K562 (cell line): Measurements from ENCODE around the gene TMEM184A. TPM values are rescaled to one million over a fixed set of nuclear protein-coding genes. Genes with fewer than 3 reads are reported as not detected.

Source experiments
- ATAC-seq: fragments of 200-7000 bp; cut with Tn5 transposase; 3 replicates; pipeline ENCODE4 v1.9.1; 2020; ENCODE audit warnings: moderate library complexity
- BruUV-seq: library from RNA; stranded (reverse); fragments of 400-500 nt; replicated peaks from 2 replicates; lab custom pipeline; 2021; lab: Mats Ljungman, UMichigan
- CTCF ChIA-PET: fragments of 300-600 bp; formaldehyde crosslinking; extraction: SDS; loops from one replicate; lab custom pipeline; 2021; ENCODE audit warnings: low intra/inter-chr PET ratio; lab: Yijun Ruan, JAX
- POLR2A ChIA-PET: fragments of 300-600, 350-650 bp; sonication (Branson Sonifier 250); formaldehyde crosslinking; extraction: SDS; loops from one replicate; lab custom pipeline; 2021; ENCODE audit warnings: antibody characterized with exemption, inconsistent platforms; lab: Yijun Ruan, JAX
- DNase-seq, 4 experiments: peaks; one replicate each; pipeline versions ENCODE4 v3.0.0 to v3.0.0-alpha.2; 2011 to 2018; ENCODE audit warnings: low spot score in 3 of 4, mixed read lengths in 3 of 4; ENCODE audit errors: extremely low read depth in 1 of 4
- FAIRE-seq: peaks from 2 replicates; lab custom pipeline; 2011; peaks lifted over from hg19 to GRCh38; lab: Jason Lieb, UNC
- H2AFZ ChIP-seq: 2 replicates; pipeline ENCODE4 v1.6.0; 2011; ENCODE audit warnings: low read depth, low read length, control low read depth, inconsistent platforms
- H3K27ac ChIP-seq: fragments of 200-600 bp; 3 replicates; pipeline ENCODE4 v1.8.0; 2011; ENCODE audit warnings: low read depth, mild to moderate bottlenecking, control low read depth, inconsistent platforms, low read length, moderate library complexity, mixed read lengths; ENCODE audit errors: extremely low read depth
- H3K27me3 ChIP-seq, 2 experiments: fragments of 300-600 bp in 1 of 2; 2 replicates in 1 of 2; 3 replicates in 1 of 2; pipeline versions ENCODE4 v1.6.0 to v1.8.0; 2011; ENCODE audit warnings: inconsistent platforms in 2 of 2, low read length in 2 of 2, mild to moderate bottlenecking in 1 of 2, mixed read lengths in 1 of 2, moderate library complexity in 1 of 2; ENCODE audit not compliant: control insufficient read depth in 2 of 2, insufficient read depth in 2 of 2
- H3K36me3 ChIP-seq: fragments of 300-600 bp; 3 replicates; pipeline ENCODE4 v1.8.0; 2011; ENCODE audit warnings: mild to moderate bottlenecking, low read length, inconsistent platforms; ENCODE audit not compliant: control insufficient read depth, insufficient read depth
- H3K4me1 ChIP-seq, 2 experiments: fragments of 200-600 bp in 1 of 2; replicated peaks in 1 of 2; 2 replicates in 1 of 2; 3 replicates in 1 of 2; pipeline versions ENCODE4 v1.5.1 to v1.8.0; 2011; ENCODE audit warnings: inconsistent platforms in 2 of 2, low read length in 2 of 2, mild to moderate bottlenecking in 1 of 2, mixed read lengths in 1 of 2, moderate library complexity in 1 of 2; ENCODE audit not compliant: control insufficient read depth in 2 of 2, insufficient read depth in 2 of 2
- H3K4me2 ChIP-seq: 2 replicates; pipeline ENCODE4 v1.6.1; 2011; ENCODE audit warnings: low read length, control low read depth, inconsistent platforms, mixed read lengths; ENCODE audit not compliant: insufficient read depth
- H3K4me3 ChIP-seq: fragments of 200-600 bp; sonication (generic), shearing (Covaris generic); 2 replicates; pipeline ENCODE4 v1.5.1; 2016; ENCODE audit warnings: control low read depth, inconsistent platforms
- H3K79me2 ChIP-seq: fragments of 200-600 bp; 3 replicates; pipeline ENCODE4 v1.8.0; 2011; ENCODE audit warnings: low read length, inconsistent platforms; ENCODE audit not compliant: control insufficient read depth, insufficient read depth
- H3K9ac ChIP-seq, 2 experiments: 2 replicates each; pipeline versions ENCODE4 v1.6.0 to v1.6.1; 2011; ENCODE audit warnings: low read depth in 2 of 2, low read length in 2 of 2, control low read depth in 1 of 2, inconsistent platforms in 1 of 2, mild to moderate bottlenecking in 1 of 2, mixed read lengths in 1 of 2; ENCODE audit not compliant: insufficient read depth in 1 of 2
- H3K9me1 ChIP-seq: one replicate; pipeline ENCODE4 v1.6.0; 2011; ENCODE audit warnings: inconsistent platforms, mild to moderate bottlenecking, low read length, moderate library complexity; ENCODE audit not compliant: control insufficient read depth, insufficient read depth
- H3K9me3 ChIP-seq: replicated peaks from 2 replicates; pipeline ENCODE4 v1.5.1; 2011; ENCODE audit warnings: low read depth, low read length, inconsistent platforms; ENCODE audit not compliant: control insufficient read depth, insufficient read depth
- H4K20me1 ChIP-seq: replicated peaks from 2 replicates; pipeline ENCODE4 v1.6.1; 2011; ENCODE audit warnings: low read length, inconsistent platforms, mixed read lengths; ENCODE audit not compliant: control insufficient read depth, insufficient read depth
- CBX5 ChIP-seq: IDR thresholded peaks from 2 replicates; pipeline ENCODE4 v1.6.1; 2014; ENCODE audit warnings: low read depth, borderline replicate concordance
- KDM1A ChIP-seq, 2 experiments: fragments of 450-650 bp; IDR thresholded peaks; 2 replicates each; pipeline ENCODE4 v1.6.1; 2016; ENCODE audit warnings: mild to moderate bottlenecking in 2 of 2
- MAX ChIP-seq: sonication (generic); formaldehyde crosslinking; IDR thresholded peaks from 2 replicates; pipeline ENCODE4 v1.9.0; 2022; ENCODE audit warnings: mild to moderate bottlenecking, missing genetic modification reagents
- ZNF57 ChIP-seq: fragments of 450-650 bp; formaldehyde crosslinking; IDR thresholded peaks from 2 replicates; pipeline ENCODE4 v1.4.0; 2020; ENCODE audit warnings: mild to moderate bottlenecking, moderate library complexity
- ZNF778 ChIP-seq: fragments of 450-650 bp; formaldehyde crosslinking; IDR thresholded peaks from 2 replicates; pipeline ENCODE4 v1.4.0; 2020; ENCODE audit warnings: mild to moderate bottlenecking, moderate library complexity
- WGBS: fragments of 100-300 bp; shearing (Covaris generic); methylation state at CpG from one replicate; pipeline ENCODE4 v1.1.6; 2016; ENCODE audit warnings: low coverage, mixed read lengths; ENCODE audit not compliant: insufficient coverage; ENCODE audit errors: missing lambda C conversion rate; 5-methylcytosine and 5-hydroxymethylcytosine counted together
- in situ Hi-C: fragments of 300-500 bp; cut with MboI; formaldehyde crosslinking; loops from 4 replicates; pipeline ENCODE4 v1.15.0; 2018; ENCODE audit warnings: inconsistent platforms, mixed read lengths
- intact Hi-C: fragments of 100-400 bp; cut with micrococcal nuclease; formaldehyde crosslinking; loops from 2 replicates; pipeline ENCODE4 v1.14.2; 2022
- polyA plus RNA-seq, 8 experiments: library from polyadenylated mRNA; depleted of rRNA in 4 of 8; stranded (reverse) in 5 of 8; unstranded in 3 of 8; fragments of >200 nt; fragmentation: Nextera tagmentation in 2 of 8; fragmentation: Illumina TruSeq in 1 of 8; extraction: Ambion mirVana in 2 of 8; extraction: Trizol in 1 of 8; gene quantifications; 2 replicates each; pipeline versions ENCODE4 v1.2.1 to v1.2.3, GENCODE V29; 2011 to 2014; ENCODE audit warnings: inconsistent platforms in 1 of 8, missing spikeins in 1 of 8
- total RNA-seq, 7 experiments: library from RNA; depleted of rRNA in 6 of 7; stranded (reverse); fragments of >200 nt in 6 of 7; fragmentation: Illumina TruSeq in 2 of 7; extraction: Trizol in 2 of 7; gene quantifications; 2 replicates each; pipeline versions ENCODE4 v1.2.1 to v1.2.3, GENCODE V29; 2011 to 2021; ENCODE audit warnings: low replicate concordance in 1 of 7
- TF ChIP-seq, protein P1 (sequence below): fragments of 250-450 bp; sonication (Bioruptor Pico); IDR thresholded peaks from 2 replicates; pipeline ENCODE4 v1.4.0; 2020; ENCODE audit warnings: mild to moderate bottlenecking, moderate library complexity, borderline replicate concordance
- TF ChIP-seq, protein P2 (sequence below): sonication (generic); formaldehyde crosslinking; IDR thresholded peaks from 2 replicates; pipeline ENCODE4 v1.9.0; 2022; ENCODE audit warnings: mild to moderate bottlenecking, missing genetic modification reagents

The TMEM184A gene
- total and polyA plus RNA-seq, 9 of the 15 experiments (the other 6 are each of a cell fraction or from before 2014, with no cell fraction given) = 0.10 to 0.18 (median 0.11) TPM; not detected in 6

- TF ChIP-seq, protein P1, sequence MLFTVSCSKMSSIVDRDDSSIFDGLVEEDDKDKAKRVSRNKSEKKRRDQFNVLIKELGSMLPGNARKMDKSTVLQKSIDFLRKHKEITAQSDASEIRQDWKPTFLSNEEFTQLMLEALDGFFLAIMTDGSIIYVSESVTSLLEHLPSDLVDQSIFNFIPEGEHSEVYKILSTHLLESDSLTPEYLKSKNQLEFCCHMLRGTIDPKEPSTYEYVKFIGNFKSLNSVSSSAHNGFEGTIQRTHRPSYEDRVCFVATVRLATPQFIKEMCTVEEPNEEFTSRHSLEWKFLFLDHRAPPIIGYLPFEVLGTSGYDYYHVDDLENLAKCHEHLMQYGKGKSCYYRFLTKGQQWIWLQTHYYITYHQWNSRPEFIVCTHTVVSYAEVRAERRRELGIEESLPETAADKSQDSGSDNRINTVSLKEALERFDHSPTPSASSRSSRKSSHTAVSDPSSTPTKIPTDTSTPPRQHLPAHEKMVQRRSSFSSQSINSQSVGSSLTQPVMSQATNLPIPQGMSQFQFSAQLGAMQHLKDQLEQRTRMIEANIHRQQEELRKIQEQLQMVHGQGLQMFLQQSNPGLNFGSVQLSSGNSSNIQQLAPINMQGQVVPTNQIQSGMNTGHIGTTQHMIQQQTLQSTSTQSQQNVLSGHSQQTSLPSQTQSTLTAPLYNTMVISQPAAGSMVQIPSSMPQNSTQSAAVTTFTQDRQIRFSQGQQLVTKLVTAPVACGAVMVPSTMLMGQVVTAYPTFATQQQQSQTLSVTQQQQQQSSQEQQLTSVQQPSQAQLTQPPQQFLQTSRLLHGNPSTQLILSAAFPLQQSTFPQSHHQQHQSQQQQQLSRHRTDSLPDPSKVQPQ (CRISPR knock-in tag) = no peak
- no peak for TF ChIP-seq ZNF778 (CRISPR knock-in tag)
Measured at GRCh38 chr7:1549357-1550004, 6.5 kb downstream of the TMEM184A start (continued).

GRCh38 chr7:1548944-1549343 is 7.1 kb downstream of the TMEM184A start:
- no peak overlapping the region for H3K4me3 ChIP-seq
- H3K9ac ChIP-seq = peak overlapping the region in 1 of 2 experiments; percentile 68; a peak in 2 of 4 replicates
- H3K9me1 ChIP-seq = no peaks in the 10 kb centered on the region
- no peaks in the 10 kb centered on the region for H3K36me3 ChIP-seq
- intact Hi-C loops (no loop called here), in situ Hi-C loops (no loop called here)
- peaks cover 0 to 18% of the 10 kb centered on the region in 2 experiments; a peak in 2 of 5 replicates for H3K27me3 ChIP-seq
- TF ChIP-seq ZNF57 (CRISPR knock-in tag) (no peak), KDM1A (IDR thresholded peaks at IDR 0.05) (peak in 1 of 2 experiments; percentile 85; a peak in 1 of 4 replicates), CBX5 (no peak), MAX (peak; percentile 47; the same call in 1 of the 2 replicates)
- TF ChIP-seq, protein P2, sequence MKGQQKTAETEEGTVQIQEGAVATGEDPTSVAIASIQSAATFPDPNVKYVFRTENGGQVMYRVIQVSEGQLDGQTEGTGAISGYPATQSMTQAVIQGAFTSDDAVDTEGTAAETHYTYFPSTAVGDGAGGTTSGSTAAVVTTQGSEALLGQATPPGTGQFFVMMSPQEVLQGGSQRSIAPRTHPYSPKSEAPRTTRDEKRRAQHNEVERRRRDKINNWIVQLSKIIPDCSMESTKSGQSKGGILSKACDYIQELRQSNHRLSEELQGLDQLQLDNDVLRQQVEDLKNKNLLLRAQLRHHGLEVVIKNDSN (CRISPR knock-in tag) = peak; percentile 45; the same call in 1 of the 2 replicates
- H3K4me2 ChIP-seq = no peak overlapping the region
- no peaks in the 10 kb centered on the region for H3K9me3 ChIP-seq
- H2AFZ ChIP-seq = no peak overlapping the region
- DNase-seq (no peak), FAIRE-seq (peak; percentile 57), ATAC-seq (no peak)
- no peaks in the 10 kb centered on the region for H3K79me2 ChIP-seq
- H4K20me1 ChIP-seq = no peaks in the 10 kb centered on the region
- CTCF ChIA-PET = interaction anchor here (0.6 to 3.1 kb wide), 2 partner anchors 42 to 45 kb away, joined by 5 to 33 read pairs; partner anchors contain the start of gene INTS1
- POLR2A ChIA-PET = interaction anchor here (1.1 to 1.8 kb wide), 2 partner anchors 12 to 17 kb away, joined by 3 to 6 read pairs; no protein-coding TSS in a partner anchor
- no TSS peak for BruUV-seq
- H3K4me1 ChIP-seq = peaks cover 0 to 76% of the 10 kb centered on the region in 2 experiments; a peak in 3 of 5 replicates
- no peak overlapping the region for H3K27ac ChIP-seq
- WGBS = 28% methylated on average over 9 of the region's 14 CpGs
